Keratinocyte (primary cell): ENCODE results near the gene NOX3. TPM values are rescaled to one million over a fixed set of nuclear protein-coding genes. Genes with fewer than 3 reads are reported as not detected.
"Not testable (repeated sequence)": the region's sequence is repeated elsewhere in the genome, so short reads cannot be mapped to it uniquely, and the experiment has no call there.

Experiments
- DNase-seq: peaks from one replicate; pipeline ENCODE4 v3.0.0-alpha.2; 2011; ENCODE audit warnings: low read depth, missing footprints, low spot score
- FAIRE-seq: peaks from 2 replicates; lab custom pipeline; 2011; peaks lifted over from hg19 to GRCh38; lab: Jason Lieb, UNC
- H2AFZ ChIP-seq: 2 replicates; pipeline ENCODE4 v1.6.0; 2012; ENCODE audit warnings: low read length, control low read depth, inconsistent platforms; ENCODE audit not compliant: control insufficient read depth
- H3K27ac ChIP-seq: 2 replicates; pipeline ENCODE4 v1.5.1; 2011; ENCODE audit warnings: low read length; ENCODE audit not compliant: control insufficient read depth, insufficient read depth
- H3K27me3 ChIP-seq: 3 replicates; pipeline ENCODE4 v1.6.0; 2011; ENCODE audit warnings: low read length; ENCODE audit not compliant: control insufficient read depth, insufficient read depth; ENCODE audit errors: extremely low read depth
- H3K36me3 ChIP-seq, 2 experiments: 2 replicates in 1 of 2; 3 replicates in 1 of 2; pipeline ENCODE4 v1.5.1; 2011; ENCODE audit warnings: low read length in 2 of 2, mild to moderate bottlenecking in 1 of 2; ENCODE audit not compliant: control insufficient read depth in 2 of 2, insufficient read depth in 2 of 2; ENCODE audit errors: extremely low read depth in 1 of 2
- H3K4me1 ChIP-seq: 3 replicates; pipeline ENCODE4 v1.5.1; 2011; ENCODE audit warnings: low read length; ENCODE audit not compliant: control insufficient read depth, insufficient read depth; ENCODE audit errors: extremely low read depth
- H3K4me2 ChIP-seq: 3 replicates; pipeline ENCODE4 v1.6.0; 2011; ENCODE audit warnings: low read depth, low read length; ENCODE audit not compliant: control insufficient read depth, insufficient read depth; ENCODE audit errors: extremely low read depth
- H3K4me3 ChIP-seq, 3 experiments: fragments of 200-600 bp in 1 of 3; sonication (generic) in 1 of 3; 2 replicates in 2 of 3; 3 replicates in 1 of 3; pipeline ENCODE4 v1.5.1; 2011 to 2016; ENCODE audit warnings: low read length in 3 of 3, mild to moderate bottlenecking in 3 of 3, control low read depth in 2 of 3, inconsistent platforms in 1 of 3, low read depth in 1 of 3, mixed read lengths in 1 of 3, mixed run types in 1 of 3, moderate library complexity in 1 of 3; ENCODE audit not compliant: control insufficient read depth in 2 of 3, insufficient read depth in 2 of 3; ENCODE audit errors: extremely low read depth in 1 of 3
- H3K79me2 ChIP-seq: 2 replicates; pipeline ENCODE4 v1.6.0; 2012; ENCODE audit warnings: low read length; ENCODE audit not compliant: control insufficient read depth, insufficient read depth
- H3K9ac ChIP-seq: 3 replicates; pipeline ENCODE4 v1.6.0; 2011; ENCODE audit warnings: low read length; ENCODE audit not compliant: control insufficient read depth, insufficient read depth; ENCODE audit errors: extremely low read depth
- H3K9me1 ChIP-seq: 3 replicates; pipeline ENCODE4 v1.6.0; 2011; ENCODE audit warnings: low read length; ENCODE audit not compliant: control insufficient read depth, insufficient read depth; ENCODE audit errors: extremely low read depth
- H3K9me3 ChIP-seq: 2 replicates; pipeline ENCODE4 v1.5.1; 2012; ENCODE audit warnings: low read depth, low read length; ENCODE audit not compliant: control insufficient read depth
- H4K20me1 ChIP-seq: 3 replicates; pipeline ENCODE4 v1.6.0; 2011; ENCODE audit warnings: low read length; ENCODE audit not compliant: control insufficient read depth, insufficient read depth; ENCODE audit errors: extremely low read depth
- CTCF ChIP-seq, 3 experiments: IDR thresholded peaks in 1 of 3; conservative IDR thresholded peaks in 1 of 3; optimal IDR thresholded peaks in 1 of 3; 2 replicates in 2 of 3; 3 replicates in 1 of 3; pipeline versions ENCODE3 to v1.5.1; 2011; ENCODE audit warnings: low read length in 3 of 3, mild to moderate bottlenecking in 3 of 3, moderate library complexity in 2 of 3, control low read depth in 1 of 3, inconsistent platforms in 1 of 3; ENCODE audit not compliant: insufficient read depth in 2 of 3; ENCODE audit errors: extremely low read depth in 1 of 3
- EZH2 ChIP-seq: IDR thresholded peaks from one replicate; pipeline ENCODE4 v1.6.1; 2012; ENCODE audit warnings: inconsistent platforms, mild to moderate bottlenecking, low read length, moderate library complexity
- dilution Hi-C: fragments of 300-500 bp; cut with MboI; formaldehyde crosslinking; loops from one replicate; pipeline ENCODE4 v1.7.0; 2020; ENCODE audit warnings: low sequenced_read_pairs; ENCODE audit not compliant: extremely low pct_ligation_motif_present
- polyA plus RNA-seq, 5 experiments: library from polyadenylated mRNA; depleted of rRNA in 3 of 5; stranded (reverse) in 3 of 5; stranded (forward) in 1 of 5; unstranded in 1 of 5; fragments of >200 nt; gene quantifications; 1 replicate in 1 of 5; 2 replicates in 3 of 5; 3 replicates in 1 of 5; pipeline versions ENCODE4 v1.2.1 to v1.2.3, GENCODE V29; 2011 to 2012; ENCODE audit warnings: missing spikeins in 2 of 5, low read depth in 1 of 5, low replicate concordance in 1 of 5

The NOX3 gene
- polyA plus RNA-seq, 1 donor (not counting 4 experiments of a cell fraction or from before 2014, with no cell fraction given), result not detected

GRCh38 chr6:155472886-155473285 lies 17.2 kb upstream of the NOX3 start:
- Histone ChIP-seq H3K79me2 (no peaks in the 10 kb centered on the region), H4K20me1 (no peaks in the 10 kb centered on the region), H3K9me3 (no peaks in the 10 kb centered on the region), H3K9ac (no peak overlapping the region), H3K4me1 (no peaks in the 10 kb centered on the region), H3K4me3 (no peak overlapping the region), H3K4me2 (no peak overlapping the region), H2AFZ (no peak overlapping the region), H3K36me3 (no peaks in the 10 kb centered on the region), H3K27me3 (no peaks in the 10 kb centered on the region), H3K9me1 (no peaks in the 10 kb centered on the region), H3K27ac (no peak overlapping the region)
- dilution Hi-C loops, result no loop called here
- no peak for DNase-seq
- FAIRE-seq, result no peak
- no peak for TF ChIP-seq CTCF (optimal IDR thresholded peaks at IDR 0.05 in 1 of 3, IDR thresholded peaks at IDR 0.05 in 1 of 3, conservative IDR thresholded peaks at IDR 0.05 in 1 of 3; ENCODE audit: extremely low read depth in 1 of 3, insufficient read depth in 2 of 3, low read length in 3 of 3)
- no peak for TF ChIP-seq EZH2

DNA sequence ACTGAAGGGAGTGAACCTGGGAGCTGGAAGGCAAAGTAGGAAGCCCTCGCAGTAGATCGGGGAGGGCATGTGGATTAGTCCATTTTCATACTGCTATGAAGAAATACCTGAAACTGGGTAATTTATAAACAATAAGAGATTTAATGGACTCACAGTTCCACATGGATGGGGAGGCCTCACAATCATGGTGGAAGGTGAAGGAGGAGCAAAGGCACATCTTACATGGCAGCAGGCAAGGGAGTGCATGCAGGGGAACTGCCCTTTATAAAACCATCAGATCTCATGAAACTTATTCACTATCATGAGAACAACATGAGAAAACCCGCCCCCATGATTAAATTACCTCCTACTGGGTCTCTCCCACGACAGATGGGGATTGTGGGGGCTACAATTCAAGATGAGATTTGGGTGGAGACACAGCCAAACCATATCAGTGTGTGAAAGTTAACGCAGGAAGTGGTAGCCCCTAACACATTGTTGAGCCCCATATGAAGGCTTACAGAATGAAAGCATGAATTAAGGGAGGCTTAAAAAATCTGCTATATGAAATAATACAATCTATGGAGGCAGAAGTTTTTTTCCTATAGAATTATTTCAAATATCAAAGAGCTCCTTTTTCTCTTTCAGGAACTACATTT lies 15.5 kb upstream of the NOX3 start:
- DNase-seq, H3K27ac ChIP-seq, H3K4me3 ChIP-seq, H2AFZ ChIP-seq, H3K79me2 ChIP-seq, H3K4me2 ChIP-seq, FAIRE-seq, H3K9me1 ChIP-seq, dilution Hi-C loops, H3K27me3 ChIP-seq, H3K36me3 ChIP-seq, H4K20me1 ChIP-seq, H3K9ac ChIP-seq, H3K4me1 ChIP-seq, H3K9me3 ChIP-seq: not testable (repeated sequence)

- not testable (repeated sequence) for H3K27ac ChIP-seq, FAIRE-seq
These were observed 12.9 kb upstream of the NOX3 start for GRCh38 chr6:155468543-155468942.

More at GRCh38 chr6:155468543-155468942, 12.9 kb upstream of the NOX3 start:
- H3K9me1 ChIP-seq, H3K4me2 ChIP-seq, DNase-seq, H3K79me2 ChIP-seq, H3K4me1 ChIP-seq, H3K4me3 ChIP-seq, H2AFZ ChIP-seq, H4K20me1 ChIP-seq, H3K27me3 ChIP-seq, dilution Hi-C loops, H3K9me3 ChIP-seq, H3K36me3 ChIP-seq, H3K9ac ChIP-seq: not testable (repeated sequence)
